K562 treated with DMSO at 1 percent for 24 hours (cell line): ENCODE data around the gene KCNN2. TPM values are rescaled to one million over a fixed set of nuclear protein-coding genes. Genes with fewer than 3 reads are reported as not detected.

Experiments
- total RNA-seq: library from RNA; unstranded; fragments of 300-600 nt; gene quantifications from 2 replicates; pipeline ENCODE4 v1.2.3, GENCODE V29; 2022; ENCODE audit warnings: low read depth; ENCODE audit not compliant: insufficient read depth

KCNN2 gene
- total RNA-seq, result not detected in 2 replicates

GRCh38 chr5:114361724-114362196 lies at the start of gene KCNN2:
KCNN2 (plus strand) TSS chr5:114362070; CDS start chr5:114362140, 70 bp downstream.

